ENCODE measurements around the gene INPP5D.

DNA sequence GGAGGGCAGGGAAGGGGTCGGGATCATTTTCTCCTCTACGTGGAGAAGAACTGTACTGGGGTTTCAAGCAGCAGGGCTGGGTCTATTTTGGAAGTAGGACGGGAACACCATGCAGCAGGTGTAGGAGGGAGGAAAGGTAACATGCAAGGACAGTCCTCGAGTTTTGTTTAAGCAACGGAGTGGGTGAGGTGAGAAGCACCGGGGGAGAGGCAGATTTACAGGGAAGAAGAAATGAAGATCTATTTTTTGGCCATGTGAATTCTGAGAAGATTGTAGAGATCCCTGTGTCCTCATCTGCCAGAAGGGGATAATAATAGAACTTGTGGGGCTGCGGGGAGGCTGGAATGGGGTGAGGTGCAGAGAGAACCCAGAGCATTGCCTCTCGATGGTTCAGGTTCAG lies 85.6 kb downstream of the INPP5D start:
- TF ChIP-seq POLR2AphosphoS5 (IDR thresholded peaks at IDR 0.05; ENCODE audit: low read depth, low read length) (no peak), POLR2A (IDR thresholded peaks at IDR 0.05; ENCODE audit: control extremely low read depth in 1 of 2, low read depth in 2 of 2, low read length in 2 of 2) (no peak)

Data from H1 (cell line).